Astrocyte (in vitro differentiated cells and primary cell): ENCODE results near the gene ARHGAP26.

Experiments
- CTCF ChIP-seq: IDR thresholded peaks from 2 replicates; pipeline ENCODE4 v1.5.1; 2011; ENCODE audit warnings: low read depth, mild to moderate bottlenecking, inconsistent platforms, low read length, moderate library complexity; ENCODE audit not compliant: insufficient read depth
- EZH2 ChIP-seq: IDR thresholded peaks from 2 replicates; pipeline ENCODE4 v1.6.1; 2012; ENCODE audit warnings: mild to moderate bottlenecking, low read length, inconsistent platforms; ENCODE audit not compliant: insufficient read depth

GRCh38 chr5:142735323-142736246 is 34.6 kb upstream of the ARHGAP26 start:
- TF ChIP-seq EZH2 = no peak
- no peak for TF ChIP-seq CTCF
